Measurements from ENCODE around the gene ARHGAP6.
A peak's percentile ranks its signal among the peaks of the same experiment; 100 is the strongest.
"Not testable (repeated sequence)": the region's sequence is repeated elsewhere in the genome, so short reads cannot be mapped to it uniquely, and the experiment has no call there.

Gene ARHGAP6

GRCh38 chrX:11567528-11568220 lies 98.0 kb downstream of the ARHGAP6 start:
- DNase-seq: no peak

- DNase-seq: no peak
These were observed 98.9 kb downstream of the ARHGAP6 start for GRCh38 chrX:11566789-11567188.

- no peak for DNase-seq
These were observed 99.5 kb downstream of the ARHGAP6 start for GRCh38 chrX:11566173-11566572.

DNA sequence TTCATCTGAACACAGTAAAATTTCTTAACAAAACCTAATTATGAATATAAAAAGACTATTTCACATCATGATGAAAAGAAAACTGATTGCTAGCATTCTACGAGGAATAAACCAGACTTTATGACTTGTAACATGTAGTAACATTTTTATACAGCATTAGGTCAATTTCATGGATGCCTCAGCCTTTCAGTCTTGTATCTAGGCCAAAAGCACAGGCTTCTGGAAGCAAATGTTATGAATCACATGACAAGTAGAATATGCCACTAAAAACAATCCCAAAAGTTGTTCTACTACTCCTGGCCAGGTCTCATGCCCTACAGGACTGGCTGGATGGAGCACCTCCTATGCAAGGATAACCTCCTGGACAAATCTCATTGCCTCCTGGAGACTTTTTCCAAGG lies 101.2 kb downstream of the ARHGAP6 start:
- no peak for DNase-seq

- no peak for DNase-seq
These were observed 103.2 kb downstream of the ARHGAP6 start for GRCh38 chrX:11562570-11562969.

GRCh38 chrX:11558972-11559371 lies 106.7 kb downstream of the ARHGAP6 start:
- peak; percentile 24 to 40 for DNase-seq

GRCh38 chrX:11557120-11557519 lies 108.6 kb downstream of the ARHGAP6 start:
- DNase-seq: no peak

DNA sequence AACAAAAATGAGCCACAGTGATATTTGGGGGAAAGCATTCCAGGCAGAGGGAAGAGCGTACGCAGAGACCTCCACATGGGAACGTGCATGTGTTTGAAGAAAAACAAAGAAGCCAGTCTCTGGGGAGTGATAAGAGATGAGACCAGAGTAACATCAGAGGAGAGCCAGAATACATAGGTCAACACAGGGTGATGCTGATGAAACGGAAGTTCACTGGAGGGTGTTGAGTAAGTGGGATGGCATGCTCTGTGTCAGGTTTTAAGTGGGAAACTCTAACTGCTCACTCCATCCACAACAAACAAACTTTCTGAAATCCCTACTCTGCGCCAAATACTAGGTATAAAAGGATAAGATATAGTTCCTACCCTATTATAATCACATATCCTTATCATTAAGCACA lies 110.0 kb downstream of the ARHGAP6 start:
- DNase-seq: no peak

DNA sequence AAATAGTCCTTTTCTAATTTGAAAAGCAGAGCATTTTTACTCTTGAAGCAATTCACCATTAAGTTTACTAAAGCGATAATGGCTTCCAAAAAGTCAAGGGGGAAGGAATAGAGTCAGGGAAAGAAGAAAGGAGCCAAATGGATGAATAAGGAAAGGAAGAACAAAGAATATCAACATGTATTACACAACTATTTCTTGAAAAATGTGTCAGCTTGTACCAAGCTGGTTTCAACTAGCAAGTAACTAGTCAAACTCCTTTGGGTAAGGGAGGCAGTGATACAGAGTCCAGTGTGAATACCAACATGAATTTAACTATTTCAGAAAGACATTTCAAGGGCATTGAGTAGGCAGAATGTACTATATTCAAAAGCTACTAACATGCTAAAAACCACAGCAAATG lies 112.1 kb downstream of the ARHGAP6 start:
- no peak for DNase-seq

GRCh38 chrX:11551151-11551550 lies 114.6 kb downstream of the ARHGAP6 start:
- no peak for DNase-seq

GRCh38 chrX:11546917-11547316 lies 118.8 kb downstream of the ARHGAP6 start:
- DNase-seq: no peak

DNA sequence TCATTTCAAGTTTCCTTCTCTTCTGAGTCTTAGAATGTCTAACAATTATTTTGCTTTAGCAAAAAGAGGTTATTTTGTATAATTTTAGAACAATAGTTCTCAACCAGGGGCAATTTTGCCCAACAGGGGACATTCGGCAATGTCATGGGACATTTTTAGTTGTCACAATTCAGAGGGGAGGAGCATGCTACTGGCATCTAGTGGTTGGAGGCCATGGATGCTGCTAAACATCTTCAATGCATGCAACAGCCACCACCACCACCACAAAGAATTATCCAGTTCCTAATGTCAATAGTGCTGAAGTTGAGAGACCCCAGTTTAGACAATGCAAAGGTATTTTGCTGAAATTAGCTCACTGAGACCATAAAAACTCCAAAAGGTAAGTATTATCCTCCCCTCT lies 122.5 kb downstream of the ARHGAP6 start:
- DNase-seq: no peak

DNA sequence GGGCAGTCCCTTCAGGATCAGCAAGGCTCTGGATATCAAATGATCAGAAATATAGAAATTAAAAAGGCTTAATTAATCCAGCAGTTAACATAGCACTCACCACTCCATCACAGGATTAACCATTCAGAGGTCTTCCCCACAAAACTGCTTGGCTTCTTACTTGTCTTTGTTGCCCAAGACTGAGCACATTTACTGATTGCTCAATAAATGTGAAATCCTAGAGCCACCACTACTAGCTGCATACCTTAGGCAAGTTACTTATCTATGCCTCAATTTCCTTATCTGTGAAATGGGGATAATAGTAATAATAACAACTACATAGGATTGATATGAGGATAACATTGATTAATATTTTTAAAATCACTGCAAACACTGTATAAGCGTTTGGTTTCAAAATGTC lies 124.2 kb downstream of the ARHGAP6 start:
- no peak for DNase-seq

- peak in 1 of 2 experiments; percentile 18 for DNase-seq
These were observed 125.0 kb downstream of the ARHGAP6 start for GRCh38 chrX:11540532-11541377.

- no peak for DNase-seq
These were observed 128.6 kb downstream of the ARHGAP6 start for GRCh38 chrX:11537141-11537540.

DNA sequence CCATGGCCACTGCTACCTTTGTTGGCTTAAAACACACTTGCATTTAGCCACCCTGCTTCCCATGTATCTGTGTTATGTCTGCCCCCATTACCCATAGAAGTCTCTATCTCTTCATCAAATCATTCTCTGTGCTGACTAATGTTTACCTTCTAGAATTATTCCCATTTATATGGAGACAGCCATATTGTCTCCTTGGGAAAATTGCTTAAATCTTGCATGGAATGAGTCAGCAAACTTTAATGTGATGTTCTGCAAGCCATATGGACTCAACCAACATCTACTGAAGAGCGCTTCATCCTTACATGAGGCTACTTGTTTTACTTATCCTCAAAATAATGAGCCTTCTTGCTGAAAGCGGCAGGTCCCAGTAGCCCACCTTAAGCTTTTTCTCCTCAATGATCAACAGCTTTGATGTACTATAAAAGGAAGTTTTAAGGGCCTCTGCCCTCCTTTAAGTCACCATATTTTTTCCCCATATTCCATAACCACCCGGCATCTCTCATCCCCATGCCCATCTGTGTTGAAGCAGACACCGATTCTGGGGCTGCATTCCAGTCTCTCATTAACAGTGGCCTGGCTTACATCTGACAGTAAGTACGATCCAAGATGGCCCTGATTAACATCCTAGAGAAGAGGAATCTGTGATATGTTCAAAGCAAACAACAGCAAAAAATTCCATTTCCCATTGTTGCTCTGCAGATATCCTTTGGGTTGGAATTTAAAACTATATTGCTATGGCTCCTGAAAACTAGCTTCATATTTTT lies 130.4 kb downstream of the ARHGAP6 start:
- DNase-seq: no peak

GRCh38 chrX:11533199-11533651 lies 132.5 kb downstream of the ARHGAP6 start:
- peak; percentile 71 to 83 for DNase-seq

DNA sequence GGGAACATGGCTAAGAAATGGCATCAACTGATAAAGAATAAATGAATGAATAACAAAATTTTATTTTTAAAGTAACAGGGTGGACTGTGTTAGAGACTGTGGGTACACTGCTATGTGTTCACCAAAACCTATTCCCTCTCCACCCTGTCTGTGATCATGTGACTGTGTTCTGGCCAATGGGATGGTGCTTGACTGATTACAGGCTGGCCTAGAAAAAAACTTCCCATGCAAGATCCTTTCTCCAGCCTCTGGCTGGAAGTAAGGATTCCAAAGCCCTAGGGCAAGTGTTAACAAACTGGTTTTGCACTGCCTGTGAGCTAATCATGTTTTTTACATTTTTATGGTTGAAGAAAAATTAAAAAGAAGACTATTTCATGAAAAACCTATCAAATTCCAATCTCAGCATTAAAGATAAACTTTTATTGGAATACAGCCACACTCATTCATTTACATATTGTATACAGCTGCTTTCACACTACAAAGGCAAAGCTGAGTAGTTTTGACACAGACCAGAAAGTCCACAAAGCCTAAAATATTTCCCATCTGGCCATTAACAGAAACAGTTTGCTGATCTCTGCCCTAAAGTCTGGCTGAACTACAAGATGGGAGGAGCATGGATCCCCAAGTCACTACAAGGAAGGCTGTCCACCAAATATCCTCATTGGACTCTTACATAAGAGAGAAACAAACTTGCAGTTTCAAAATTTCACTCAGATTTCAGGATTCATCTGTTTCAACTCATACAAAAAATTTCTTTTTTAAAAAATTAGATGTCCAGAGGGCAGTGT lies 133.2 kb downstream of the ARHGAP6 start:
- DNase-seq: no peak

- DNase-seq: no peak
These were observed 134.5 kb downstream of the ARHGAP6 start for GRCh38 chrX:11531226-11531625.

GRCh38 chrX:11530621-11531020 lies 135.1 kb downstream of the ARHGAP6 start:
- DNase-seq: no peak

GRCh38 chrX:11528623-11529022 lies 137.1 kb downstream of the ARHGAP6 start:
- no peak for DNase-seq

DNA sequence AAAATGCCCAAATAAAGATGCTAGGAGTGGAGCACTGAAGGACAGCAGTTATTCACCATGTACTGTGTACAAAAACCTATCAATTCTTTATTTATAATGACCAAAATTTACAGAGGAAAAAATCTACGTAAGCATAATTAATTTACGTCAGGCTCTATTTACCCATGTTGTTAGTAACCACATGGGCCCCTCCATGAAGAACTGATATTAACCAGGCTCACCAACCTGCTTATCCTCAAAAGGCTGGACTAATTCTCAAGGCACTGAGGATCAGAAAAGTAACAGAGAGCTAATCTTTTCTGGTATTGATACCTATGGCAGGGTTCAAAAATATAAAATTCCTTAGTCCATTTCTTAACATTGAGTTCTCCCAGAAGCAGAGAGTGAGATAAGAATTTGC lies 140.0 kb downstream of the ARHGAP6 start:
- DNase-seq: no peak

GRCh38 chrX:11519234-11519633 lies 146.5 kb downstream of the ARHGAP6 start:
- not testable (repeated sequence) for DNase-seq

Data from AML-193 (cell line).